CD4-positive, CD25-positive, alpha-beta regulatory T cell (primary cell): Measurements from ENCODE around the gene SELENOS. TPM values are rescaled to one million over a fixed set of nuclear protein-coding genes. Genes with fewer than 3 reads are reported as not detected.

Experiments
- ATAC-seq, 2 donors: fragments of 150-1000 bp; cut with Tn5 transposase; one replicate each; pipeline ENCODE4 v1.10.0; 2021; ENCODE audit warnings: low read depth in 2 of 2, moderate number of reproducible peaks in 2 of 2, moderate library complexity in 1 of 2
- DNase-seq, 3 donors: peaks; one replicate each; pipeline versions ENCODE4 v3.0.0 to v3.0.0-alpha.2; 2012 to 2022; ENCODE audit warnings: mixed read lengths in 1 of 3
- H3K27ac ChIP-seq: one replicate; pipeline ENCODE4 v1.7.0; 2013; ENCODE audit warnings: mild to moderate bottlenecking, low read length; ENCODE audit not compliant: insufficient read depth, poor library complexity, severe bottlenecking
- H3K27me3 ChIP-seq: one replicate; pipeline ENCODE4 v1.7.0; 2013; ENCODE audit warnings: low read length; ENCODE audit not compliant: control insufficient read depth, insufficient read depth
- H3K36me3 ChIP-seq: one replicate; pipeline ENCODE4 v1.7.0; 2013; ENCODE audit warnings: mild to moderate bottlenecking, low read length, moderate library complexity; ENCODE audit not compliant: control insufficient read depth, insufficient read depth
- H3K4me1 ChIP-seq: 2 replicates; pipeline ENCODE4 v1.7.0; 2013; ENCODE audit warnings: mild to moderate bottlenecking, low read length; ENCODE audit not compliant: insufficient read depth, control insufficient read depth, poor library complexity, severe bottlenecking
- H3K4me3 ChIP-seq: one replicate; pipeline ENCODE4 v1.7.0; 2013; ENCODE audit warnings: low read depth, mild to moderate bottlenecking, low read length, moderate library complexity
- H3K9me3 ChIP-seq, 2 experiments: 1 replicate in 1 of 2; 2 replicates in 1 of 2; pipeline ENCODE4 v1.7.0; 2013; ENCODE audit warnings: low read length in 2 of 2, mild to moderate bottlenecking in 1 of 2, moderate library complexity in 1 of 2; ENCODE audit not compliant: control insufficient read depth in 2 of 2
- H3K27ac Mint-ChIP-seq, 3 donors: one replicate each; pipeline ENCODE4 v1.8.0; 2020 to 2022; ENCODE audit warnings: mild to moderate bottlenecking in 3 of 3, mixed read lengths in 3 of 3, moderate library complexity in 2 of 3
- H3K27me3 Mint-ChIP-seq: one replicate; pipeline ENCODE4 v1.8.0; 2022; ENCODE audit warnings: mild to moderate bottlenecking, mixed read lengths
- H3K36me3 Mint-ChIP-seq: one replicate; pipeline ENCODE4 v1.8.0; 2020; ENCODE audit warnings: mixed read lengths
- H3K4me1 Mint-ChIP-seq, 4 donors: one replicate each; pipeline ENCODE4 v1.8.0; 2020 to 2022; ENCODE audit warnings: mixed read lengths in 4 of 4, mild to moderate bottlenecking in 1 of 4
- H3K4me3 Mint-ChIP-seq, 4 donors: one replicate each; pipeline ENCODE4 v1.8.0; 2020 to 2022; ENCODE audit warnings: mild to moderate bottlenecking in 4 of 4, mixed read lengths in 4 of 4, moderate library complexity in 3 of 4
- H3K9me3 Mint-ChIP-seq, 7 donors: one replicate each; pipeline ENCODE4 v1.8.0; 2020 to 2022; ENCODE audit warnings: mixed read lengths in 7 of 7, mild to moderate bottlenecking in 3 of 7, moderate library complexity in 2 of 7
- polyA plus RNA-seq, 4 donors: library from polyadenylated mRNA; unstranded; fragments of 300-500 nt; fragmentation: Illumina TruSeq; gene quantifications; one replicate each; pipeline ENCODE4 v1.2.3, GENCODE V29; 2021
- total RNA-seq: library from RNA; stranded (reverse); gene quantifications from one replicate; pipeline ENCODE4 v1.2.3, GENCODE V29; 2022

SELENOS gene
- total and polyA plus RNA-seq, 5 donors from 2014 or later: 32.3 to 72.5 (median 59.0) TPM

GRCh38 chr15:101267320-101268104 is 9.8 kb downstream of the SELENOS start:
- peaks cover 10% of the 10 kb centered on the region for H3K27me3 Mint-ChIP-seq
- H3K4me3 Mint-ChIP-seq: no peak overlapping the region
- ATAC-seq (no peak), DNase-seq (no peak)
- H3K36me3 ChIP-seq: peaks cover 24% of the 10 kb centered on the region
- H3K4me1 ChIP-seq: no peaks in the 10 kb centered on the region
- H3K9me3 ChIP-seq: no peaks in the 10 kb centered on the region
- H3K9me3 Mint-ChIP-seq: no peaks in the 10 kb centered on the region
- no peak overlapping the region for H3K27ac ChIP-seq
- H3K27ac Mint-ChIP-seq: no peak overlapping the region
- no peaks in the 10 kb centered on the region for H3K27me3 ChIP-seq
- H3K4me3 ChIP-seq: no peak overlapping the region
- H3K4me1 Mint-ChIP-seq: peaks cover 0 to 3% (median 0%) of the 10 kb centered on the region in 4 donors
- H3K36me3 Mint-ChIP-seq: peaks cover 28% of the 10 kb centered on the region

- Histone ChIP-seq H3K27ac (no peak overlapping the region), H3K4me1 (no peaks in the 10 kb centered on the region), H3K36me3 (peaks cover 17% of the 10 kb centered on the region), H3K4me3 (no peak overlapping the region), H3K9me3 (no peaks in the 10 kb centered on the region), H3K27me3 (no peaks in the 10 kb centered on the region)
- H3K27me3 Mint-ChIP-seq: peaks cover 12% of the 10 kb centered on the region
- peaks cover 0 to 3% (median 0%) of the 10 kb centered on the region in 4 donors for H3K4me1 Mint-ChIP-seq
- ATAC-seq: no peak
- no peak for DNase-seq
- no peak overlapping the region for H3K27ac Mint-ChIP-seq
- H3K9me3 Mint-ChIP-seq: no peaks in the 10 kb centered on the region
- no peak overlapping the region for H3K4me3 Mint-ChIP-seq
- peaks cover 23% of the 10 kb centered on the region for H3K36me3 Mint-ChIP-seq
Measured at GRCh38 chr15:101266787-101267186, 10.5 kb downstream of the SELENOS start.

- Histone ChIP-seq H3K9me3 (no peaks in the 10 kb centered on the region), H3K27ac (no peak overlapping the region), H3K4me1 (no peaks in the 10 kb centered on the region), H3K36me3 (peaks cover 10% of the 10 kb centered on the region), H3K27me3 (no peaks in the 10 kb centered on the region), H3K4me3 (no peak overlapping the region)
- H3K36me3 Mint-ChIP-seq: peaks cover 17% of the 10 kb centered on the region
- H3K27ac Mint-ChIP-seq: no peak overlapping the region
- H3K4me1 Mint-ChIP-seq: no peaks in the 10 kb centered on the region
- DNase-seq (no peak), ATAC-seq (no peak)
- H3K27me3 Mint-ChIP-seq: peaks cover 12% of the 10 kb centered on the region
- H3K4me3 Mint-ChIP-seq: no peak overlapping the region
- no peaks in the 10 kb centered on the region for H3K9me3 Mint-ChIP-seq
Measured at GRCh38 chr15:101266034-101266433, 11.3 kb downstream of the SELENOS start.

- no peaks in the 10 kb centered on the region for H3K9me3 Mint-ChIP-seq
- Histone ChIP-seq H3K36me3 (no peaks in the 10 kb centered on the region), H3K27me3 (no peaks in the 10 kb centered on the region), H3K4me1 (no peaks in the 10 kb centered on the region), H3K4me3 (no peak overlapping the region), H3K27ac (no peak overlapping the region), H3K9me3 (no peaks in the 10 kb centered on the region)
- H3K36me3 Mint-ChIP-seq: peaks cover 12% of the 10 kb centered on the region
- H3K4me3 Mint-ChIP-seq: no peak overlapping the region
- ATAC-seq (no peak), DNase-seq (no peak)
- no peak overlapping the region for H3K27ac Mint-ChIP-seq
- no peaks in the 10 kb centered on the region for H3K4me1 Mint-ChIP-seq
- peaks cover 17% of the 10 kb centered on the region for H3K27me3 Mint-ChIP-seq
Measured at GRCh38 chr15:101264911-101265641, 12.2 kb downstream of the SELENOS start.

GRCh38 chr15:101264011-101264410 is 13.3 kb downstream of the SELENOS start:
- no peaks in the 10 kb centered on the region for H3K4me1 Mint-ChIP-seq

GRCh38 chr15:101262551-101262950 is 14.7 kb downstream of the SELENOS start:
- Histone ChIP-seq H3K4me1 (no peaks in the 10 kb centered on the region), H3K36me3 (no peaks in the 10 kb centered on the region), H3K9me3 (no peaks in the 10 kb centered on the region), H3K27ac (no peak overlapping the region), H3K4me3 (no peak overlapping the region), H3K27me3 (peaks cover 3% of the 10 kb centered on the region)
- Mint-ChIP-seq H3K4me1 (peaks cover 0 to 4% (median 0%) of the 10 kb centered on the region in 4 donors), H3K27me3 (peaks cover 34% of the 10 kb centered on the region), H3K9me3 (no peaks in the 10 kb centered on the region), H3K4me3 (no peak overlapping the region), H3K27ac (no peak overlapping the region), H3K36me3 (no peaks in the 10 kb centered on the region)
- no peak for DNase-seq
- ATAC-seq: no peak

More at GRCh38 chr15:101264011-101264410, 13.3 kb downstream of the SELENOS start:
- Histone ChIP-seq H3K4me3 (no peak overlapping the region), H3K9me3 (no peaks in the 10 kb centered on the region), H3K27me3 (no peaks in the 10 kb centered on the region), H3K27ac (no peak overlapping the region), H3K4me1 (no peaks in the 10 kb centered on the region), H3K36me3 (no peaks in the 10 kb centered on the region)
- no peak for DNase-seq
- no peak for ATAC-seq
- Mint-ChIP-seq H3K27ac (no peak overlapping the region), H3K27me3 (peaks cover 26% of the 10 kb centered on the region), H3K4me3 (no peak overlapping the region), H3K9me3 (no peaks in the 10 kb centered on the region), H3K36me3 (peaks cover 3% of the 10 kb centered on the region)

GRCh38 chr15:101258238-101259144 is 18.8 kb downstream of the SELENOS start:
- peaks cover 0 to 4% (median 0%) of the 10 kb centered on the region in 4 donors for H3K4me1 Mint-ChIP-seq
- no peak overlapping the region for H3K27ac ChIP-seq
- H3K36me3 Mint-ChIP-seq: no peaks in the 10 kb centered on the region
- ATAC-seq: peak; percentile 48 to 71
- H3K4me3 Mint-ChIP-seq: no peak overlapping the region
- H3K4me3 ChIP-seq: no peak overlapping the region
- peaks cover 34% of the 10 kb centered on the region for H3K27me3 Mint-ChIP-seq
- DNase-seq: peak; percentile 43 to 68 (median 57)
- no peaks in the 10 kb centered on the region for H3K9me3 ChIP-seq
- H3K27me3 ChIP-seq: peaks cover 3% of the 10 kb centered on the region
- H3K27ac Mint-ChIP-seq: no peak overlapping the region
- no peaks in the 10 kb centered on the region for H3K4me1 ChIP-seq
- no peaks in the 10 kb centered on the region for H3K9me3 Mint-ChIP-seq
- no peaks in the 10 kb centered on the region for H3K36me3 ChIP-seq
